Adrenal gland (tissue), 5 donors: ENCODE measurements around the gene LAMB4.

ENCODE experiments used
- CTCF ChIP-seq, 6 experiments: fragments of 450-650 bp in 4 of 6; fragments of 200-600 bp in 2 of 6; sonication (generic) in 1 of 6; IDR thresholded peaks; 1 replicate in 5 of 6; 2 replicates in 1 of 6; pipeline versions ENCODE4 v1.5.1 to v1.8.0; 2016 to 2021; ENCODE audit warnings: antibody characterized with exemption in 6 of 6, mild to moderate bottlenecking in 2 of 6, moderate library complexity in 1 of 6
- POLR2A ChIP-seq, 2 donors: fragments of 450-650 bp; IDR thresholded peaks; one replicate each; pipeline ENCODE4 v1.6.1; 2017; ENCODE audit warnings: antibody characterized with exemption in 2 of 2, mild to moderate bottlenecking in 2 of 2, moderate library complexity in 1 of 2
- donor health status: DM: no; HTN: no; CAD: no.

- TF ChIP-seq CTCF (IDR thresholded peaks at IDR 0.05): no peak
- no peak for TF ChIP-seq POLR2A (IDR thresholded peaks at IDR 0.05)
Observed at GRCh38 chr7:108076156-108076555, 54.0 kb downstream of the LAMB4 start.
